Measurements from ENCODE around the gene NHLRC3. TPM values are rescaled to one million over a fixed set of nuclear protein-coding genes. Genes with fewer than 3 reads are reported as not detected.
A peak's percentile ranks its signal among the peaks of the same experiment; 100 is the strongest.

Gene NHLRC3
- total RNA-seq, 1 donor, result 26.4 TPM

GRCh38 chr13:39036212-39036611 lies 2.0 kb upstream of the NHLRC3 start:
- Histone ChIP-seq H3K36me3 (ENCODE audit: insufficient read depth, low read length) (no peaks in the 10 kb centered on the region), H2AFZ (ENCODE audit: low read length) (no peak overlapping the region), H3K27me3 (ENCODE audit: insufficient read depth, low read length) (no peaks in the 10 kb centered on the region), H3K9me3 (ENCODE audit: low read depth, low read length) (no peaks in the 10 kb centered on the region), H3K4me2 (ENCODE audit: insufficient read depth, low read length) (peak overlapping the region; percentile 97), H3K4me1 (ENCODE audit: insufficient read depth, low read length) (peaks cover 21% of the 10 kb centered on the region), H3K27ac (ENCODE audit: low read depth, low read length) (peak overlapping the region; percentile 95), H3K4me3 (ENCODE audit: insufficient read depth, low read length) (peak overlapping the region; percentile 90), H3K79me2 (ENCODE audit: insufficient read depth, low read length) (peaks cover 71% of the 10 kb centered on the region), H4K20me1 (ENCODE audit: insufficient read depth, low read length) (peaks cover 16% of the 10 kb centered on the region)
- TF ChIP-seq, protein P1, sequence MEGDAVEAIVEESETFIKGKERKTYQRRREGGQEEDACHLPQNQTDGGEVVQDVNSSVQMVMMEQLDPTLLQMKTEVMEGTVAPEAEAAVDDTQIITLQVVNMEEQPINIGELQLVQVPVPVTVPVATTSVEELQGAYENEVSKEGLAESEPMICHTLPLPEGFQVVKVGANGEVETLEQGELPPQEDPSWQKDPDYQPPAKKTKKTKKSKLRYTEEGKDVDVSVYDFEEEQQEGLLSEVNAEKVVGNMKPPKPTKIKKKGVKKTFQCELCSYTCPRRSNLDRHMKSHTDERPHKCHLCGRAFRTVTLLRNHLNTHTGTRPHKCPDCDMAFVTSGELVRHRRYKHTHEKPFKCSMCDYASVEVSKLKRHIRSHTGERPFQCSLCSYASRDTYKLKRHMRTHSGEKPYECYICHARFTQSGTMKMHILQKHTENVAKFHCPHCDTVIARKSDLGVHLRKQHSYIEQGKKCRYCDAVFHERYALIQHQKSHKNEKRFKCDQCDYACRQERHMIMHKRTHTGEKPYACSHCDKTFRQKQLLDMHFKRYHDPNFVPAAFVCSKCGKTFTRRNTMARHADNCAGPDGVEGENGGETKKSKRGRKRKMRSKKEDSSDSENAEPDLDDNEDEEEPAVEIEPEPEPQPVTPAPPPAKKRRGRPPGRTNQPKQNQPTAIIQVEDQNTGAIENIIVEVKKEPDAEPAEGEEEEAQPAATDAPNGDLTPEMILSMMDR (IDR thresholded peaks at IDR 0.05; ENCODE audit: extremely low read depth, low read depth, low read length), result no peak
- DNase-seq (ENCODE audit: insufficient read length, low spot score, missing footprints), result no peak

DNA sequence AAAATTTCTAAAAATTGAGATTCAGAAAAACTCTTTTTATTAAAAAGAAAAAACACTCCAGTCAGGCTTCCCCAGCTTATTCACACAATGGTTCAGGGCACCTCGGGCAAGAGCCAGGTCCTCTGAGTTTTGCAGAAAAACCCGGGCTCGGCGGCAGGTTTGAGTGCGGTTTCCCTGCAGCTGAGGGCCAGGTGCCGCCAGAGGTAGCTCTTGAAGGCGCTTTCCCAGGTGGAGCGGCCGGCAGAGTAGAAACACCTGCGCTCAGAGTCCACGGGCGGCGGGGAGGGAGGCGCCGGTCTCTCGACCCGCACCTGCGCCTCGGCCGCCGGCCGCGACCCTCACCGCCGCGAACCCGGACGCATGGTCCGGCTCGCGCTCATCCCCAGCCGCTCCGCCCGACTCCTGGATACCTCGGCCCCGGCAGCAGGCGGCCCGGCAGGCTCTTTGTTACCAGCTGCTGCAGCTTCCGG lies 811 bp upstream of the NHLRC3 start:
- Histone ChIP-seq H3K4me2 (ENCODE audit: insufficient read depth, low read length) (peak overlapping the region; percentile 97), H3K36me3 (ENCODE audit: insufficient read depth, low read length) (no peaks in the 10 kb centered on the region), H4K20me1 (ENCODE audit: insufficient read depth, low read length) (peaks cover 11% of the 10 kb centered on the region), H2AFZ (ENCODE audit: low read length) (peak overlapping the region; percentile 98), H3K27me3 (ENCODE audit: insufficient read depth, low read length) (no peaks in the 10 kb centered on the region), H3K4me1 (ENCODE audit: insufficient read depth, low read length) (peaks cover 21% of the 10 kb centered on the region), H3K4me3 (ENCODE audit: insufficient read depth, low read length) (peak overlapping the region; percentile 90), H3K79me2 (ENCODE audit: insufficient read depth, low read length) (peaks cover 61% of the 10 kb centered on the region), H3K9me3 (ENCODE audit: low read depth, low read length) (no peaks in the 10 kb centered on the region), H3K27ac (ENCODE audit: low read depth, low read length) (peak overlapping the region; percentile 95)
- TF ChIP-seq, protein P1 (IDR thresholded peaks at IDR 0.05; ENCODE audit: extremely low read depth, low read depth, low read length), result no peak
- no peak for DNase-seq (ENCODE audit: insufficient read length, low spot score, missing footprints)

DNA sequence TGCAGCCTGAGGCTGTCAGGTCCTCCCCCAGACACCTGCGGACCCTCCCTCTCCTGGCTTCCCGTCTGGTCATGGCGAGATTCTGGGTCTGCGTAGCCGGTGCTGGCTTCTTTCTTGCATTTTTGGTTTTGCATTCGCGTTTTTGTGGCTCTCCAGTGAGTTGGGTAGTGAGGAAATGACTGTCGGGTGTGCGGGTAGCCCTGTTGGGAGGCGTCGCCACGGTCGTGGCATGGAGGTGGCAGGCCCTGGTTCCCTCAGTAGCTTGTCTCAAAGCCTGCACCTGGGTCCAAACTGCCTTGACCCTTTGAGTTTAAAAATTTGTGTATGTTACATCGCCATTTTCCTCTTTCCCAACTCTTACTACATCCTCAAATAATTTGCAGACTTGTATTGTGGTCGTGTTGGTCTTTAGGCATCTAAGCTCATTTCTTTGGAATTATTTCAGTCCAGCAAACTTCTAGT lies 344 bp downstream of the NHLRC3 start:
- DNase-seq (ENCODE audit: insufficient read length, low spot score, missing footprints), result peak; percentile 22
- Histone ChIP-seq H4K20me1 (ENCODE audit: insufficient read depth, low read length) (peaks cover 11% of the 10 kb centered on the region), H3K27ac (ENCODE audit: low read depth, low read length) (peak overlapping the region; percentile 95), H2AFZ (ENCODE audit: low read length) (peak overlapping the region; percentile 98), H3K79me2 (ENCODE audit: insufficient read depth, low read length) (peaks cover 55% of the 10 kb centered on the region), H3K27me3 (ENCODE audit: insufficient read depth, low read length) (no peaks in the 10 kb centered on the region), H3K4me1 (ENCODE audit: insufficient read depth, low read length) (peaks cover 21% of the 10 kb centered on the region), H3K4me3 (ENCODE audit: insufficient read depth, low read length) (peak overlapping the region; percentile 90), H3K4me2 (ENCODE audit: insufficient read depth, low read length) (peak overlapping the region; percentile 85), H3K9me3 (ENCODE audit: low read depth, low read length) (no peaks in the 10 kb centered on the region), H3K36me3 (ENCODE audit: insufficient read depth, low read length) (no peaks in the 10 kb centered on the region)
- TF ChIP-seq, protein P1 (IDR thresholded peaks at IDR 0.05; ENCODE audit: extremely low read depth, low read depth, low read length), result no peak

GRCh38 chr13:39039041-39039440 lies 785 bp downstream of the NHLRC3 start:
- Histone ChIP-seq H3K9me3 (ENCODE audit: low read depth, low read length) (no peaks in the 10 kb centered on the region), H3K27me3 (ENCODE audit: insufficient read depth, low read length) (no peaks in the 10 kb centered on the region), H3K4me2 (ENCODE audit: insufficient read depth, low read length) (peak overlapping the region; percentile 85), H3K79me2 (ENCODE audit: insufficient read depth, low read length) (peaks cover 51% of the 10 kb centered on the region), H3K4me3 (ENCODE audit: insufficient read depth, low read length) (peak overlapping the region; percentile 90), H3K36me3 (ENCODE audit: insufficient read depth, low read length) (no peaks in the 10 kb centered on the region), H4K20me1 (ENCODE audit: insufficient read depth, low read length) (peaks cover 11% of the 10 kb centered on the region), H2AFZ (ENCODE audit: low read length) (peak overlapping the region; percentile 98), H3K27ac (ENCODE audit: low read depth, low read length) (peak overlapping the region; percentile 95), H3K4me1 (ENCODE audit: insufficient read depth, low read length) (peaks cover 21% of the 10 kb centered on the region)
- TF ChIP-seq, protein P1 (IDR thresholded peaks at IDR 0.05; ENCODE audit: extremely low read depth, low read depth, low read length), result no peak
- no peak for DNase-seq (ENCODE audit: insufficient read length, low spot score, missing footprints)
